ENCODE measurements around the gene PAGE1.

DNA sequence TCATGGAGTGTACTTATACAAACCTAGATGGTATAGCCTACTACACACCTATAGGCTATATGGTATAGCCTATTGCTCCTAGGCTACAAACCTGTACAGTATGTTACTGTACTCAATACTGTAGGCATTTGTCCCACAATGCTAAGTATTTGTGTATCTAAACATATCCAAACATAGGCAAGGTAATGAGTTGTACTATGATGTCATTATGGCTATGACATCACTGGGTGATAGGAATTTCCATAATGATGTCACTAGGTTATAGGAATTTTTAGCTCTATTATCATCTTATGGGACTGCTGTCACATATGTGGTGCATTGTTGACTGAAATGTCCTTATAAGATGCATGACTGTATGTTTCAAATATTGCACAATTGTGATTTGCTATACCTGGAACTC lies 5.5 kb upstream of the PAGE1 start:
- TF ChIP-seq EGR1 (IDR thresholded peaks at IDR 0.05; ENCODE audit: borderline replicate concordance in 1 of 2, low read depth in 2 of 2, low read length in 2 of 2), result no peak
- TF ChIP-seq, protein P1, sequence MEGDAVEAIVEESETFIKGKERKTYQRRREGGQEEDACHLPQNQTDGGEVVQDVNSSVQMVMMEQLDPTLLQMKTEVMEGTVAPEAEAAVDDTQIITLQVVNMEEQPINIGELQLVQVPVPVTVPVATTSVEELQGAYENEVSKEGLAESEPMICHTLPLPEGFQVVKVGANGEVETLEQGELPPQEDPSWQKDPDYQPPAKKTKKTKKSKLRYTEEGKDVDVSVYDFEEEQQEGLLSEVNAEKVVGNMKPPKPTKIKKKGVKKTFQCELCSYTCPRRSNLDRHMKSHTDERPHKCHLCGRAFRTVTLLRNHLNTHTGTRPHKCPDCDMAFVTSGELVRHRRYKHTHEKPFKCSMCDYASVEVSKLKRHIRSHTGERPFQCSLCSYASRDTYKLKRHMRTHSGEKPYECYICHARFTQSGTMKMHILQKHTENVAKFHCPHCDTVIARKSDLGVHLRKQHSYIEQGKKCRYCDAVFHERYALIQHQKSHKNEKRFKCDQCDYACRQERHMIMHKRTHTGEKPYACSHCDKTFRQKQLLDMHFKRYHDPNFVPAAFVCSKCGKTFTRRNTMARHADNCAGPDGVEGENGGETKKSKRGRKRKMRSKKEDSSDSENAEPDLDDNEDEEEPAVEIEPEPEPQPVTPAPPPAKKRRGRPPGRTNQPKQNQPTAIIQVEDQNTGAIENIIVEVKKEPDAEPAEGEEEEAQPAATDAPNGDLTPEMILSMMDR (IDR thresholded peaks at IDR 0.05 in 2 of 3, conservative IDR thresholded peaks at IDR 0.05 in 1 of 3; ENCODE audit: control insufficient read depth in 2 of 3, extremely low read depth in 1 of 3, insufficient read depth in 1 of 3, low read depth in 3 of 3, low read length in 3 of 3), result no peak
- no peak for TF ChIP-seq SIN3A (IDR thresholded peaks at IDR 0.05; ENCODE audit: low read depth, low read length)
- TF ChIP-seq FOXM1 (IDR thresholded peaks at IDR 0.05; ENCODE audit: low read depth, low read length), result no peak
- TF ChIP-seq JUND (IDR thresholded peaks at IDR 0.05; ENCODE audit: low read depth, low read length), result no peak
- no peak for TF ChIP-seq CBX5 (IDR thresholded peaks at IDR 0.05; ENCODE audit: low read depth)
- no peak for TF ChIP-seq SUPT20H (IDR thresholded peaks at IDR 0.05; ENCODE audit: borderline replicate concordance, control insufficient read depth, low read depth, low read length)
- no peak for TF ChIP-seq SIX5 (IDR thresholded peaks at IDR 0.05; ENCODE audit: low read depth, low read length, severe bottlenecking)
